Chondrocyte (in vitro differentiated cells): ENCODE results near the gene DYRK3. TPM values are rescaled to one million over a fixed set of nuclear protein-coding genes. Genes with fewer than 3 reads are reported as not detected.
"Not testable (repeated sequence)": the region's sequence is repeated elsewhere in the genome, so short reads cannot be mapped to it uniquely, and the experiment has no call there.

Experiments used
- DNase-seq: peaks from one replicate; pipeline ENCODE4 v3.0.0; 2021; ENCODE audit warnings: mixed read lengths, low spot score
- H3K27ac Mint-ChIP-seq: one replicate; pipeline ENCODE4 v1.8.0; 2021; ENCODE audit warnings: mild to moderate bottlenecking, moderate library complexity, mixed read lengths; ENCODE audit not compliant: unreplicated experiment
- H3K27me3 Mint-ChIP-seq: 2 replicates; pipeline ENCODE4 v1.8.0; 2021; ENCODE audit warnings: low read depth, mixed read lengths
- H3K36me3 Mint-ChIP-seq: 2 replicates; pipeline ENCODE4 v1.8.0; 2021; ENCODE audit warnings: low read depth, mixed read lengths
- H3K4me1 Mint-ChIP-seq: 2 replicates; pipeline ENCODE4 v1.8.0; 2021; ENCODE audit warnings: low read depth, mild to moderate bottlenecking, mixed read lengths
- H3K4me3 Mint-ChIP-seq: one replicate; pipeline ENCODE4 v1.8.0; 2021; ENCODE audit warnings: mild to moderate bottlenecking, moderate library complexity, mixed read lengths; ENCODE audit not compliant: unreplicated experiment
- H3K9me3 Mint-ChIP-seq: 2 replicates; pipeline ENCODE4 v1.8.0; 2021; ENCODE audit warnings: low read depth, mixed read lengths
- CTCF ChIP-seq: fragments of 200-600 bp; sonication (generic); IDR thresholded peaks from 2 replicates; pipeline ENCODE4 v1.5.0; 2021; ENCODE audit warnings: antibody characterized with exemption, mild to moderate bottlenecking, moderate library complexity
- total RNA-seq: library from RNA; stranded (reverse); gene quantifications from 3 replicates; pipeline ENCODE4 v1.2.1, GENCODE V29; 2021

The DYRK3 gene
- total RNA-seq, 1 donor from 2014 or later = 6.6 TPM

- Mint-ChIP-seq H3K4me3 (no peak overlapping the region), H3K27ac (peak overlapping the region; percentile 24), H3K36me3 (peaks cover 5% of the 10 kb centered on the region), H3K9me3 (no peaks in the 10 kb centered on the region), H3K27me3 (no peaks in the 10 kb centered on the region), H3K4me1 (peaks cover 14% of the 10 kb centered on the region)
- TF ChIP-seq CTCF = no peak
- DNase-seq = no peak
Observed at GRCh38 chr1:206609229-206609991, 25.9 kb upstream of the DYRK3 start.

GRCh38 chr1:206612129-206612876, 23.0 kb upstream of the DYRK3 start, which contains the start of gene EIF2D:
EIF2D (minus strand) TSS chr1:206612465; CDS start chr1:206612342, 123 bp downstream.
- H3K4me1 Mint-ChIP-seq = peaks cover 14% of the 10 kb centered on the region
- H3K36me3 Mint-ChIP-seq = peaks cover 5% of the 10 kb centered on the region
- peak within 1 kb of the TSS; percentile 93 for H3K4me3 Mint-ChIP-seq
- peak within 1 kb of the TSS; percentile 99 for H3K27ac Mint-ChIP-seq
- peaks cover 6% of the 10 kb centered on the region for H3K27me3 Mint-ChIP-seq
- TF ChIP-seq CTCF = peak; percentile 91
- H3K9me3 Mint-ChIP-seq = no peaks in the 10 kb centered on the region
- DNase-seq = peak; percentile 95

GRCh38 chr1:206626396-206626795, 8.9 kb upstream of the DYRK3 start:
- not testable (repeated sequence) for H3K4me1 Mint-ChIP-seq, H3K36me3 Mint-ChIP-seq

GRCh38 chr1:206628916-206629315, 6.4 kb upstream of the DYRK3 start:
- Mint-ChIP-seq H3K4me3 (no peak overlapping the region), H3K36me3 (no peaks in the 10 kb centered on the region), H3K27ac (no peak overlapping the region), H3K4me1 (peaks cover 4% of the 10 kb centered on the region), H3K9me3 (peaks cover 2% of the 10 kb centered on the region), H3K27me3 (peaks cover 18% of the 10 kb centered on the region)
- no peak for TF ChIP-seq CTCF
- no peak for DNase-seq

More at GRCh38 chr1:206626396-206626795, 8.9 kb upstream of the DYRK3 start:
- peaks cover 22% of the 10 kb centered on the region for H3K27me3 Mint-ChIP-seq
- H3K4me3 Mint-ChIP-seq, DNase-seq, H3K9me3 Mint-ChIP-seq, H3K27ac Mint-ChIP-seq: not testable (repeated sequence)

- TF ChIP-seq CTCF = peak; percentile 81
- peaks cover 18% of the 10 kb centered on the region for H3K4me1 Mint-ChIP-seq
- DNase-seq = no peak
- peaks cover 2% of the 10 kb centered on the region for H3K9me3 Mint-ChIP-seq
- H3K27ac Mint-ChIP-seq = no peak overlapping the region
- H3K27me3 Mint-ChIP-seq = peaks cover 15% of the 10 kb centered on the region
- no peak overlapping the region for H3K4me3 Mint-ChIP-seq
- no peaks in the 10 kb centered on the region for H3K36me3 Mint-ChIP-seq
Observed at GRCh38 chr1:206631085-206631509, 4.2 kb upstream of the DYRK3 start.
